H1 (cell line): Measurements from ENCODE around the gene SMYD3. TPM values are rescaled to one million over a fixed set of nuclear protein-coding genes. Genes with fewer than 3 reads are reported as not detected.

Experiments used
- CTCF ChIA-PET: fragments of 300-600 bp; sonication (Branson Sonifier 250); formaldehyde crosslinking; loops from one replicate; lab custom pipeline; 2021; ENCODE audit not compliant: partially characterized antibody; lab: Charles Lee
- POLR2A ChIA-PET: fragments of 300-600 bp; sonication (Branson Sonifier 250); formaldehyde crosslinking; loops from one replicate; lab custom pipeline; 2021; ENCODE audit warnings: inconsistent platforms; ENCODE audit not compliant: partially characterized antibody; lab: Charles Lee
- DNase-seq, 2 experiments: peaks; one replicate each; pipeline versions ENCODE4 v3.0.0 to v3.0.0-alpha.2; 2010 to 2022; ENCODE audit warnings: low spot score in 2 of 2, low read depth in 1 of 2, mixed read lengths in 1 of 2
- FAIRE-seq: peaks from 2 replicates; lab custom pipeline; 2011; peaks lifted over from hg19 to GRCh38; lab: Jason Lieb, UNC
- H2AFZ ChIP-seq: 2 replicates; pipeline ENCODE4 v1.8.1; 2012; ENCODE audit warnings: low read length, inconsistent platforms
- H2AK5ac ChIP-seq: 2 replicates; pipeline ENCODE4 v1.6.1; 2013; ENCODE audit warnings: low read depth, low read length
- H2BK120ac ChIP-seq: replicated peaks from 2 replicates; pipeline ENCODE3; 2013; ENCODE audit warnings: low read depth, low read length, inconsistent platforms
- H2BK12ac ChIP-seq: 2 replicates; pipeline ENCODE4 v1.6.1; 2013; ENCODE audit warnings: low read depth, low read length
- H2BK15ac ChIP-seq: 2 replicates; pipeline ENCODE4 v1.6.1; 2013; ENCODE audit warnings: low read length
- H2BK20ac ChIP-seq: 2 replicates; pipeline ENCODE4 v1.6.1; 2013; ENCODE audit warnings: low read length
- H2BK5ac ChIP-seq: 2 replicates; pipeline ENCODE4 v1.6.1; 2013; ENCODE audit warnings: low read depth, low read length
- H3K14ac ChIP-seq: 2 replicates; pipeline ENCODE4 v1.6.1; 2013; ENCODE audit warnings: inconsistent platforms; ENCODE audit not compliant: insufficient read length
- H3K18ac ChIP-seq: 2 replicates; pipeline ENCODE4 v1.6.1; 2013; ENCODE audit warnings: low read length; ENCODE audit errors: extremely low read depth
- H3K23ac ChIP-seq: 2 replicates; pipeline ENCODE4 v1.6.1; 2013; ENCODE audit warnings: inconsistent platforms; ENCODE audit not compliant: insufficient read length
- H3K23me2 ChIP-seq: 2 replicates; pipeline ENCODE4 v1.6.1; 2013; ENCODE audit warnings: low read depth, low read length
- H3K27ac ChIP-seq: 2 replicates; pipeline ENCODE4 v1.6.1; 2011; ENCODE audit warnings: low read depth, low read length, inconsistent platforms
- H3K27me3 ChIP-seq, 4 experiments: replicated peaks in 1 of 4; 1 replicate in 1 of 4; 2 replicates in 3 of 4; pipeline versions ENCODE4 v1.6.1 to v1.8.1; 2011 to 2013; ENCODE audit warnings: low read length in 3 of 4, mild to moderate bottlenecking in 3 of 4, inconsistent platforms in 2 of 4, mixed read lengths in 2 of 4, moderate library complexity in 1 of 4; ENCODE audit not compliant: control insufficient read depth in 3 of 4, insufficient read depth in 3 of 4; ENCODE audit errors: extremely low read depth in 1 of 4
- H3K36me3 ChIP-seq, 4 experiments: 2 replicates each; pipeline versions ENCODE4 v1.6.1 to v1.8.1; 2011 to 2013; ENCODE audit warnings: mild to moderate bottlenecking in 4 of 4, low read length in 3 of 4, moderate library complexity in 2 of 4, control low read depth in 1 of 4, inconsistent platforms in 1 of 4; ENCODE audit not compliant: insufficient read depth in 4 of 4, control insufficient read depth in 2 of 4
- H3K4ac ChIP-seq: replicated peaks from 2 replicates; pipeline ENCODE3; 2013; ENCODE audit warnings: low read length, low read depth, mixed read lengths, inconsistent platforms; ENCODE audit not compliant: insufficient read length
- H3K4me1 ChIP-seq, 4 experiments: replicated peaks in 1 of 4; 1 replicate in 1 of 4; 2 replicates in 3 of 4; pipeline versions ENCODE4 v1.6.1 to v1.8.1; 2011 to 2013; ENCODE audit warnings: low read length in 3 of 4, inconsistent platforms in 2 of 4, mixed read lengths in 1 of 4; ENCODE audit not compliant: insufficient read depth in 4 of 4, control insufficient read depth in 3 of 4
- H3K4me2 ChIP-seq, 2 experiments: 2 replicates each; pipeline versions ENCODE4 v1.6.1 to v1.8.1; 2011 to 2013; ENCODE audit warnings: low read depth in 2 of 2, low read length in 2 of 2, control low read depth in 1 of 2, inconsistent platforms in 1 of 2, mild to moderate bottlenecking in 1 of 2; ENCODE audit not compliant: insufficient read depth in 1 of 2
- H3K4me3 ChIP-seq, 4 experiments: fragments of 200-600, 300-600 bp in 1 of 4; sonication (generic), shearing (Covaris generic), sonication (Bioruptor Twin) in 1 of 4; 2 replicates each; pipeline versions ENCODE4 v1.5.1 to v1.8.1; 2011 to 2016; ENCODE audit warnings: low read length in 4 of 4, low read depth in 3 of 4, control low read depth in 2 of 4, inconsistent platforms in 2 of 4, mild to moderate bottlenecking in 2 of 4, mixed read lengths in 1 of 4, moderate library complexity in 1 of 4; ENCODE audit not compliant: insufficient read depth in 2 of 4; ENCODE audit errors: extremely low read depth in 1 of 4
- H3K56ac ChIP-seq: replicated peaks from 2 replicates; pipeline ENCODE3; 2013; ENCODE audit warnings: low read depth, mild to moderate bottlenecking, mixed read lengths, low read length, inconsistent platforms; ENCODE audit not compliant: insufficient read length
- H3K79me1 ChIP-seq: 2 replicates; pipeline ENCODE4 v1.6.1; 2013; ENCODE audit warnings: low read depth, low read length, control low read depth
- H3K79me2 ChIP-seq, 2 experiments: 2 replicates each; pipeline versions ENCODE4 v1.6.1 to v1.8.1; 2012 to 2013; ENCODE audit warnings: low read length in 2 of 2, mild to moderate bottlenecking in 2 of 2, inconsistent platforms in 1 of 2; ENCODE audit not compliant: insufficient read depth in 2 of 2, control insufficient read depth in 1 of 2
- H3K9ac ChIP-seq, 4 experiments: replicated peaks in 1 of 4; 1 replicate in 1 of 4; 2 replicates in 3 of 4; pipeline versions ENCODE4 v1.6.1 to v1.8.1; 2011 to 2013; ENCODE audit warnings: low read depth in 3 of 4, low read length in 3 of 4, control low read depth in 2 of 4, mild to moderate bottlenecking in 2 of 4, moderate library complexity in 2 of 4, inconsistent platforms in 1 of 4; ENCODE audit errors: extremely low read depth in 1 of 4
- H3K9me3 ChIP-seq, 2 experiments: 2 replicates each; pipeline versions ENCODE4 v1.6.1 to v1.8.1; 2012 to 2013; ENCODE audit warnings: mild to moderate bottlenecking in 2 of 2, moderate library complexity in 2 of 2, control low read depth in 1 of 2, inconsistent platforms in 1 of 2, low read depth in 1 of 2, low read length in 1 of 2, mixed read lengths in 1 of 2; ENCODE audit not compliant: insufficient read depth in 2 of 2
- H4K20me1 ChIP-seq, 2 experiments: replicated peaks in 1 of 2; 2 replicates each; pipeline versions ENCODE3 to v1.8.1; 2011 to 2013; ENCODE audit warnings: inconsistent platforms in 2 of 2, low read length in 2 of 2, mild to moderate bottlenecking in 1 of 2; ENCODE audit not compliant: insufficient read depth in 2 of 2, control insufficient read depth in 1 of 2
- H4K5ac ChIP-seq: 2 replicates; pipeline ENCODE4 v1.6.1; 2013; ENCODE audit warnings: low read length, low read depth, mixed read lengths, inconsistent platforms; ENCODE audit not compliant: insufficient read length
- H4K8ac ChIP-seq: 2 replicates; pipeline ENCODE4 v1.8.0; 2013; ENCODE audit warnings: mild to moderate bottlenecking, moderate library complexity, low read length, inconsistent platforms; ENCODE audit not compliant: insufficient read depth; ENCODE audit errors: extremely low read depth
- H4K91ac ChIP-seq: replicated peaks from 2 replicates; pipeline ENCODE3; 2013; ENCODE audit warnings: low read length, mixed read lengths, inconsistent platforms; ENCODE audit not compliant: insufficient read length
- BRCA1 ChIP-seq: IDR thresholded peaks from 2 replicates; pipeline ENCODE4 v1.6.1; 2012; ENCODE audit warnings: low read depth, low read length, improper control_type of control experiment
- CTBP2 ChIP-seq: IDR thresholded peaks from 2 replicates; pipeline ENCODE4 v1.7.0; 2011; ENCODE audit warnings: borderline replicate concordance, mild to moderate bottlenecking, moderate library complexity, mixed read lengths, low read length; ENCODE audit not compliant: insufficient read depth, insufficient read length
- EGR1 ChIP-seq: IDR thresholded peaks from 2 replicates; pipeline ENCODE4 v1.6.1; 2011; ENCODE audit warnings: low read depth, low read length, borderline replicate concordance
- EP300 ChIP-seq, 2 experiments: IDR thresholded peaks; 1 replicate in 1 of 2; 2 replicates in 1 of 2; pipeline ENCODE4 v1.6.1; 2011 to 2012; ENCODE audit warnings: low read depth in 2 of 2, low read length in 2 of 2, mild to moderate bottlenecking in 2 of 2, borderline replicate concordance in 1 of 2, inconsistent platforms in 1 of 2, moderate library complexity in 1 of 2
- FOSL1 ChIP-seq: IDR thresholded peaks from 2 replicates; pipeline ENCODE4 v1.6.1; 2011; ENCODE audit warnings: mild to moderate bottlenecking, low read depth, low read length, moderate library complexity; ENCODE audit not compliant: insufficient read depth
- NANOG ChIP-seq: IDR thresholded peaks from 2 replicates; pipeline ENCODE4 v1.6.1; 2011; ENCODE audit warnings: low read length, low read depth, mild to moderate bottlenecking, inconsistent platforms; ENCODE audit not compliant: insufficient read depth, poor library complexity, severe bottlenecking
- PHF8 ChIP-seq: fragments of 200-600 bp; sonication (generic); conservative IDR thresholded peaks from 2 replicates; pipeline ENCODE4 v1.7.1; 2012; ENCODE audit warnings: low read depth, mild to moderate bottlenecking, inconsistent platforms, low read length, moderate library complexity
- POU5F1 ChIP-seq: IDR thresholded peaks from 2 replicates; pipeline ENCODE4 v1.6.1; 2011; ENCODE audit warnings: low read depth, mild to moderate bottlenecking, low read length, moderate library complexity
- RAD21 ChIP-seq, 2 experiments: IDR thresholded peaks in 1 of 2; conservative IDR thresholded peaks in 1 of 2; 2 replicates each; pipeline ENCODE4 v1.6.1; 2011; ENCODE audit warnings: low read depth in 2 of 2, low read length in 2 of 2, improper control_type of control experiment in 1 of 2, inconsistent platforms in 1 of 2, mild to moderate bottlenecking in 1 of 2, moderate library complexity in 1 of 2
- SIX5 ChIP-seq: IDR thresholded peaks from 2 replicates; pipeline ENCODE4 v1.6.1; 2011; ENCODE audit warnings: mild to moderate bottlenecking, low read depth, low read length
- SP1 ChIP-seq: IDR thresholded peaks from 2 replicates; pipeline ENCODE4 v1.6.1; 2011; ENCODE audit warnings: low read depth, low read length
- SUZ12 ChIP-seq: fragments of 200-600 bp; sonication (generic); IDR thresholded peaks from 2 replicates; pipeline ENCODE4 v1.6.1; 2012; ENCODE audit warnings: mild to moderate bottlenecking, inconsistent platforms, low read length, moderate library complexity, mixed read lengths
- TAF1 ChIP-seq: IDR thresholded peaks from 2 replicates; pipeline ENCODE4 v1.6.1; 2011; ENCODE audit warnings: mild to moderate bottlenecking, low read depth, low read length
- TCF12 ChIP-seq: IDR thresholded peaks from 2 replicates; pipeline ENCODE4 v1.6.1; 2011; ENCODE audit warnings: low read depth, mild to moderate bottlenecking, low read length
- YY1 ChIP-seq: IDR thresholded peaks from 2 replicates; pipeline ENCODE4 v1.6.1; 2011; ENCODE audit warnings: low read depth, mild to moderate bottlenecking, low read length
- polyA plus RNA-seq, 7 experiments: library from polyadenylated mRNA; depleted of rRNA in 3 of 7; stranded (reverse) in 5 of 7; unstranded in 2 of 7; fragments of >200 nt in 5 of 7; fragments of 200-250 nt in 2 of 7; gene quantifications; 1 replicate in 5 of 7; 2 replicates in 1 of 7; 4 replicates in 1 of 7; pipeline versions ENCODE4 v1.2.1 to v1.2.3, GENCODE V29; 2011 to 2013; ENCODE audit warnings: missing spikeins in 2 of 7, mixed read lengths in 2 of 7
- total RNA-seq: library from RNA; stranded (reverse); fragmentation: NEBNext Ultra II Directional; extraction: Animal tissue kit (Norgen Biotek cat#: 25700); gene quantifications from 2 replicates; pipeline ENCODE4 v1.2.1, GENCODE V29; 2021

The SMYD3 gene
- total and polyA plus RNA-seq, 2 of the 8 experiments (the other 6 are each of a cell fraction or from before 2014, with no cell fraction given): 17.3 to 25.4 TPM

DNA sequence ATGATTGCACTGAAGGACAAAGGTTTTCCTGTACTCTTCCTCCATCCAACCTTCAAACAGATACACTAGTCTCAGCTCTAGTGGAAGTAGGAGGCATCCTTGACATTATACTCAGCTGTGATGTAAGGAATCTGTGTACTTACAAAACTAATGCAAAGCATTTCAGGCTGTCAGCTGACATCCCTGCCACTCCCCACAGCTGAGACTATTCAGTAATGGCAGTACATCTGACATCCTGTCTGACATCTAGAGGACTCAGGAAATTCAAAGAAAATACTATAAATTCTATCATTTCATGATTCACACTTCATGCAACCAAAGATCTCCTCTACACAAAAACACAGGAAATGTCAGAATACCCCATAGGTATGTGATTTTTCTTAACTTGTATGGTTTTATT is 325.8 kb downstream of the SMYD3 start:
- Histone ChIP-seq H3K14ac (no peak overlapping the region), H2BK15ac (no peak overlapping the region), H3K9me3 (no peaks in the 10 kb centered on the region), H2BK120ac (no peak overlapping the region), H3K18ac (no peak overlapping the region), H3K56ac (no peak overlapping the region), H4K91ac (no peak overlapping the region), H2AFZ (no peak overlapping the region), H3K4me2 (no peak overlapping the region), H4K8ac (no peak overlapping the region), H3K79me2 (no peaks in the 10 kb centered on the region), H3K27ac (no peak overlapping the region), H3K4me3 (no peak overlapping the region), H2BK5ac (no peak overlapping the region), H3K23me2 (no peaks in the 10 kb centered on the region), H3K36me3 (no peaks in the 10 kb centered on the region), H4K20me1 (peaks cover 0 to 1% of the 10 kb centered on the region in 2 experiments), H3K4me1 (no peaks in the 10 kb centered on the region), H3K27me3 (no peaks in the 10 kb centered on the region), H3K9ac (no peak overlapping the region), H2AK5ac (no peak overlapping the region), H2BK12ac (no peak overlapping the region), H3K23ac (no peak overlapping the region), H2BK20ac (no peak overlapping the region), H4K5ac (no peak overlapping the region), H3K79me1 (no peaks in the 10 kb centered on the region), H3K4ac (no peak overlapping the region)
- POLR2A ChIA-PET: no interaction called here
- no peak for FAIRE-seq
- CTCF ChIA-PET: interaction anchor here (0.9 kb wide), 1 partner anchor 311 kb away, joined by 3 read pairs; no protein-coding TSS in a partner anchor
- DNase-seq: no peak
- TF ChIP-seq EGR1 (no peak), POU5F1 (no peak), FOSL1 (no peak), NANOG (no peak), EP300 (IDR thresholded peaks at IDR 0.05; ENCODE audit: borderline replicate concordance in 1 of 2, low read depth in 2 of 2, low read length in 2 of 2) (no peak), RAD21 (IDR thresholded peaks at IDR 0.05 in 1 of 2, conservative IDR thresholded peaks at IDR 0.05 in 1 of 2; ENCODE audit: low read depth in 2 of 2, low read length in 2 of 2) (no peak), SIX5 (no peak), SP1 (no peak), CTBP2 (no peak), TAF1 (no peak), PHF8 (no peak), TCF12 (no peak), BRCA1 (no peak), SUZ12 (no peak), YY1 (no peak)
